ENCODE data around the gene RPS6KA2. TPM values are rescaled to one million over a fixed set of nuclear protein-coding genes. Genes with fewer than 3 reads are reported as not detected.

RPS6KA2 gene
- total and polyA plus RNA-seq, 2 donors (not counting 1 experiment from before 2014, with no cell fraction given) = 2.2 to 16.0 TPM

- POLR2A ChIA-PET = no interaction called here
- no peaks in the 10 kb centered on the region for H4K20me1 ChIP-seq (ENCODE audit: control insufficient read depth, insufficient read depth, low read length, poor library complexity, severe bottlenecking)
- H2AFZ ChIP-seq (ENCODE audit: insufficient read depth, low read depth, low read length, poor library complexity, severe bottlenecking) = no peak overlapping the region
- H3K27ac ChIP-seq (ENCODE audit: low read length in 2 of 2) = no peak overlapping the region
- ATAC-seq (ENCODE audit: low read depth) = no peak
- intact Hi-C loops (cut with micrococcal nuclease) = no loop called here
- CTCF ChIA-PET = interaction anchor here (1.4 to 11.7 kb wide), 7 partner anchors 14 to 128 kb away, joined by 4 to 266 read pairs (median 16); partner anchors contain the start of gene PRR18
- peaks cover 20% of the 10 kb centered on the region for H3K27me3 Mint-ChIP-seq
- DNase-seq = no peak
- no peak overlapping the region for H3K4me2 ChIP-seq (replicated peaks; ENCODE audit: low read depth, low read length, poor library complexity, severe bottlenecking)
- peaks cover 0 to 7% (median 0%) of the 10 kb centered on the region in 3 donors for H3K9me3 ChIP-seq (ENCODE audit: control extremely low read depth in 1 of 3, control insufficient read depth in 2 of 3, insufficient read depth in 1 of 3, low read length in 2 of 3)
- H3K27me3 ChIP-seq (replicated peaks in 1 of 4; ENCODE audit: control extremely low read depth in 1 of 4, control insufficient read depth in 3 of 4, insufficient read depth in 4 of 4, low read length in 3 of 4) = peaks cover 0 to 9% (median 0%) of the 10 kb centered on the region in 4 experiments
- no peaks in the 10 kb centered on the region for H3K36me3 ChIP-seq (replicated peaks in 1 of 2; ENCODE audit: control extremely low read depth in 1 of 2, control insufficient read depth in 1 of 2, extremely low read depth in 1 of 2, insufficient read depth in 2 of 2, low read length in 1 of 2)
- no peaks in the 10 kb centered on the region for H3K9me3 Mint-ChIP-seq (ENCODE audit: insufficient read depth)
- H3K27ac Mint-ChIP-seq = no peak overlapping the region
- no peak overlapping the region for H3K4me3 ChIP-seq (ENCODE audit: control extremely low read depth in 1 of 5, extremely low read depth in 1 of 5, insufficient read depth in 1 of 5, low read depth in 2 of 5, low read length in 4 of 5)
- no peaks in the 10 kb centered on the region for H3K4me1 Mint-ChIP-seq
- no peak overlapping the region for H3K4me3 Mint-ChIP-seq
- WGBS (ENCODE audit: insufficient coverage) = 90% methylated on average over 4 of the region's 4 CpGs
- H3K79me2 ChIP-seq (ENCODE audit: control insufficient read depth, insufficient read depth, low read length) = no peaks in the 10 kb centered on the region
- no peak for TF ChIP-seq CTCF (IDR thresholded peaks at IDR 0.05)
- TF ChIP-seq EZH2 (IDR thresholded peaks at IDR 0.05; ENCODE audit: borderline replicate concordance, insufficient read depth, low read depth, low read length, poor library complexity, severe bottlenecking) = no peak
- no peak overlapping the region for H3K9ac ChIP-seq (ENCODE audit: low read length)
- H3K4me1 ChIP-seq (ENCODE audit: control insufficient read depth in 2 of 2, insufficient read depth in 2 of 2, low read length in 2 of 2) = no peaks in the 10 kb centered on the region
Observed at GRCh38 chr6:166397849-166398248, 229.2 kb downstream of the RPS6KA2 start.

GRCh38 chr6:166395778-166396177 is 231.3 kb downstream of the RPS6KA2 start:
- H3K4me2 ChIP-seq (replicated peaks; ENCODE audit: low read depth, low read length, poor library complexity, severe bottlenecking) = no peak overlapping the region
- no peak overlapping the region for H3K27ac ChIP-seq (ENCODE audit: low read length in 2 of 2)
- WGBS (ENCODE audit: insufficient coverage) = 94% methylated on average over 6 of the region's 6 CpGs
- H3K4me3 Mint-ChIP-seq = no peak overlapping the region
- H3K4me1 Mint-ChIP-seq = no peaks in the 10 kb centered on the region
- DNase-seq = no peak
- H4K20me1 ChIP-seq (ENCODE audit: control insufficient read depth, insufficient read depth, low read length, poor library complexity, severe bottlenecking) = no peaks in the 10 kb centered on the region
- POLR2A ChIA-PET = no interaction called here
- no peak overlapping the region for H3K27ac Mint-ChIP-seq
- H2AFZ ChIP-seq (ENCODE audit: insufficient read depth, low read depth, low read length, poor library complexity, severe bottlenecking) = no peak overlapping the region
- TF ChIP-seq EZH2 (IDR thresholded peaks at IDR 0.05; ENCODE audit: borderline replicate concordance, insufficient read depth, low read depth, low read length, poor library complexity, severe bottlenecking) (no peak), CTCF (IDR thresholded peaks at IDR 0.05) (no peak)
- CTCF ChIA-PET = interaction anchor here (1.3 to 11.7 kb wide), 2 partner anchors 14 to 88 kb away, joined by 5 to 266 read pairs; partner anchors contain the start of gene PRR18
- H3K9me3 ChIP-seq (ENCODE audit: control extremely low read depth in 1 of 3, control insufficient read depth in 2 of 3, insufficient read depth in 1 of 3, low read length in 2 of 3) = peaks cover 0 to 7% (median 0%) of the 10 kb centered on the region in 3 donors
- intact Hi-C loops (cut with micrococcal nuclease) = no loop called here
- no peak for ATAC-seq (ENCODE audit: low read depth)
- H3K4me3 ChIP-seq (ENCODE audit: control extremely low read depth in 1 of 5, extremely low read depth in 1 of 5, insufficient read depth in 1 of 5, low read depth in 2 of 5, low read length in 4 of 5) = no peak overlapping the region
- no peaks in the 10 kb centered on the region for H3K9me3 Mint-ChIP-seq (ENCODE audit: insufficient read depth)
- H3K4me1 ChIP-seq (ENCODE audit: control insufficient read depth in 2 of 2, insufficient read depth in 2 of 2, low read length in 2 of 2) = no peaks in the 10 kb centered on the region
- H3K79me2 ChIP-seq (ENCODE audit: control insufficient read depth, insufficient read depth, low read length) = no peaks in the 10 kb centered on the region
- H3K36me3 ChIP-seq (replicated peaks in 1 of 2; ENCODE audit: control extremely low read depth in 1 of 2, control insufficient read depth in 1 of 2, extremely low read depth in 1 of 2, insufficient read depth in 2 of 2, low read length in 1 of 2) = no peaks in the 10 kb centered on the region
- H3K27me3 ChIP-seq (replicated peaks in 1 of 4; ENCODE audit: control extremely low read depth in 1 of 4, control insufficient read depth in 3 of 4, insufficient read depth in 4 of 4, low read length in 3 of 4) = peaks cover 0 to 9% (median 0%) of the 10 kb centered on the region in 4 experiments
- peaks cover 27% of the 10 kb centered on the region for H3K27me3 Mint-ChIP-seq
- H3K9ac ChIP-seq (ENCODE audit: low read length) = no peak overlapping the region

All from B cell (primary cell).